Trophoblast cell (in vitro differentiated cells and primary cell): ENCODE measurements around the gene EXOC4.

ENCODE experiments used
- DNase-seq, 2 donors: peaks; one replicate each; pipeline ENCODE4 v3.0.0-alpha.2; 2016
- H2AFZ ChIP-seq: 2 replicates; pipeline ENCODE4 v1.6.1; 2013; ENCODE audit warnings: low read length, moderate library complexity, mild to moderate bottlenecking; ENCODE audit not compliant: insufficient read depth, poor library complexity
- H2AK5ac ChIP-seq: 2 replicates; pipeline ENCODE4 v1.6.1; 2013; ENCODE audit warnings: mild to moderate bottlenecking, low read length
- H2BK120ac ChIP-seq: 2 replicates; pipeline ENCODE4 v1.6.1; 2013; ENCODE audit warnings: low read length, mild to moderate bottlenecking, moderate library complexity; ENCODE audit not compliant: insufficient read depth, poor library complexity
- H2BK12ac ChIP-seq: 2 replicates; pipeline ENCODE4 v1.6.1; 2013; ENCODE audit warnings: mild to moderate bottlenecking, low read length, moderate library complexity
- H2BK5ac ChIP-seq: 2 replicates; pipeline ENCODE4 v1.6.1; 2013; ENCODE audit warnings: low read length, low read depth, moderate library complexity, mild to moderate bottlenecking; ENCODE audit not compliant: poor library complexity
- H3K14ac ChIP-seq: 2 replicates; pipeline ENCODE4 v1.6.1; 2013; ENCODE audit warnings: mild to moderate bottlenecking, low read length
- H3K18ac ChIP-seq: 2 replicates; pipeline ENCODE4 v1.6.1; 2013; ENCODE audit warnings: mild to moderate bottlenecking, low read length
- H3K23ac ChIP-seq: 2 replicates; pipeline ENCODE4 v1.6.1; 2013; ENCODE audit warnings: low read length
- H3K27ac ChIP-seq: 2 replicates; pipeline ENCODE4 v1.5.1; 2013; ENCODE audit warnings: low read depth, mild to moderate bottlenecking, inconsistent platforms, low read length, moderate library complexity
- H3K27me3 ChIP-seq: 2 replicates; pipeline ENCODE4 v1.6.1; 2013; ENCODE audit warnings: inconsistent platforms, mild to moderate bottlenecking, low read length, moderate library complexity; ENCODE audit not compliant: insufficient read depth
- H3K36me3 ChIP-seq, 2 experiments: 1 replicate in 1 of 2; 2 replicates in 1 of 2; pipeline ENCODE4 v1.6.1; 2013; ENCODE audit warnings: low read length in 2 of 2, mild to moderate bottlenecking in 2 of 2, moderate library complexity in 1 of 2; ENCODE audit not compliant: insufficient read depth in 2 of 2, control insufficient read depth in 1 of 2
- H3K4ac ChIP-seq: 2 replicates; pipeline ENCODE4 v1.6.1; 2013; ENCODE audit warnings: low read depth, mild to moderate bottlenecking, low read length, moderate library complexity
- H3K4me1 ChIP-seq, 2 experiments: 1 replicate in 1 of 2; 2 replicates in 1 of 2; pipeline ENCODE4 v1.6.1; 2013; ENCODE audit warnings: low read length in 2 of 2, mild to moderate bottlenecking in 2 of 2, moderate library complexity in 1 of 2; ENCODE audit not compliant: insufficient read depth in 2 of 2, control insufficient read depth in 1 of 2
- H3K4me2 ChIP-seq: 2 replicates; pipeline ENCODE4 v1.6.1; 2013; ENCODE audit warnings: inconsistent platforms, mild to moderate bottlenecking, low read length, moderate library complexity
- H3K4me3 ChIP-seq: 2 replicates; pipeline ENCODE4 v1.5.1; 2013; ENCODE audit warnings: mild to moderate bottlenecking, low read depth, low read length, inconsistent platforms
- H3K79me1 ChIP-seq: one replicate; pipeline ENCODE4 v1.6.1; 2013; ENCODE audit warnings: low read length
- H3K79me2 ChIP-seq: 2 replicates; pipeline ENCODE4 v1.6.1; 2013; ENCODE audit warnings: low read length, mild to moderate bottlenecking; ENCODE audit not compliant: control insufficient read depth, insufficient read depth, poor library complexity
- H3K9ac ChIP-seq: 2 replicates; pipeline ENCODE4 v1.6.1; 2013; ENCODE audit warnings: mild to moderate bottlenecking, low read length
- H3K9me3 ChIP-seq: 2 replicates; pipeline ENCODE4 v1.6.1; 2013; ENCODE audit warnings: low read depth, mild to moderate bottlenecking, control low read depth, inconsistent platforms, low read length; ENCODE audit not compliant: insufficient read depth
- H4K12ac ChIP-seq: 2 replicates; pipeline ENCODE4 v1.6.1; 2013; ENCODE audit warnings: low read depth, mild to moderate bottlenecking, low read length, moderate library complexity
- H4K8ac ChIP-seq: 2 replicates; pipeline ENCODE4 v1.6.1; 2013; ENCODE audit warnings: low read depth, mild to moderate bottlenecking, low read length, moderate library complexity
- H4K91ac ChIP-seq: one replicate; pipeline ENCODE4 v1.6.1; 2013; ENCODE audit warnings: low read depth, mild to moderate bottlenecking, low read length, moderate library complexity
- WGBS: extraction: QIAGEN DNeasy Blood & Tissue Kit; methylation state at CpG from one replicate; pipeline ENCODE4 v1.1.7; 2013; ENCODE audit warnings: missing lambda C conversion rate; ENCODE audit not compliant: insufficient read length, insufficient coverage; ENCODE audit errors: extremely low coverage; 5-methylcytosine and 5-hydroxymethylcytosine counted together

The EXOC4 gene

DNA sequence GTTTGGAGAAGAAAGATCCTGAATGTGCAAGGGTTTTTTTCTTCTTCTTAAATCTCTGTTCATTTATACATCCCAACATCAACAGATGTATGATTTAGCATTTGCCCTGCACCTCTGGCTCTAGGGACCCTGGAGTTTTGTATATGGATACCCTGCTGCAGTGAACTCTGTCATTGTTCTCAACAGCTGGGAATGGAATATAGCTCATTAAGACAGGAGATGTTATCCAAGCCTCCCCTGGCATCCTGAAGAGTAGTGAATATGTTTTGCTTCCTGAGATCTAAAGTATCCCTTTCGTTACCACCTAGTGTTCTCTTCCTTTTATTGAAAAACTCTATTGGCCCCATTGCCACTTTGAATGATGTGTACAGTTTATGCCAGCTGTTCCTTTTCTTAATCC is 275.9 kb downstream of the EXOC4 start:
- Histone ChIP-seq H3K27ac (no peak overlapping the region), H4K91ac (no peak overlapping the region), H3K4me1 (no peaks in the 10 kb centered on the region), H2BK5ac (no peak overlapping the region), H4K12ac (no peak overlapping the region), H2BK12ac (no peak overlapping the region), H2AK5ac (no peak overlapping the region), H3K18ac (no peak overlapping the region), H3K4me3 (no peak overlapping the region), H3K4me2 (no peak overlapping the region), H3K79me2 (no peaks in the 10 kb centered on the region), H3K4ac (no peak overlapping the region), H4K8ac (no peak overlapping the region), H3K36me3 (no peaks in the 10 kb centered on the region), H3K9me3 (no peaks in the 10 kb centered on the region), H2AFZ (no peak overlapping the region), H2BK120ac (no peak overlapping the region), H3K9ac (no peak overlapping the region), H3K14ac (no peak overlapping the region), H3K27me3 (no peaks in the 10 kb centered on the region), H3K23ac (no peak overlapping the region), H3K79me1 (no peaks in the 10 kb centered on the region)
- WGBS: no CpG with 5 or more reads among the region's 1 CpG
- no peak for DNase-seq

DNA sequence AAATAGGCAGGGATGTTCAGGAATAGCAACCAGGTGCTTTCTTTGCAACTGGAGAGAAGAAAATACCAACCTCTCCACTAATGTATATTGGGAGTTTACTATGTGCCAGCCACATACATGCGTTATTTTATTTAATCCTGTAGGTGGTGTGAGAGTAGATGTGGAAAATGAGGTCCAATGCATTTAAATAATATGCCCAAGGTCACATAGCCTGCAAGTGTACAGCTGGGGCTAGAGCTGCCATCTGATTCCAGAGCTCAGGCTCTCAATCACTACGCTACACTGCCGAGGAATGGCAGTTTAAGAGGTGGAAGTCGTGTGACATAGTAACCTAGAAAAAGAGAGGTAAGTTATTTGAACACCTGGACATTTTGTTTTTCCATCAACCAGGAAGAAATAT is 277.0 kb downstream of the EXOC4 start:
- Histone ChIP-seq H4K91ac (no peak overlapping the region), H3K14ac (no peak overlapping the region)
- no CpG with 5 or more reads among the region's 4 CpGs for WGBS

DNA sequence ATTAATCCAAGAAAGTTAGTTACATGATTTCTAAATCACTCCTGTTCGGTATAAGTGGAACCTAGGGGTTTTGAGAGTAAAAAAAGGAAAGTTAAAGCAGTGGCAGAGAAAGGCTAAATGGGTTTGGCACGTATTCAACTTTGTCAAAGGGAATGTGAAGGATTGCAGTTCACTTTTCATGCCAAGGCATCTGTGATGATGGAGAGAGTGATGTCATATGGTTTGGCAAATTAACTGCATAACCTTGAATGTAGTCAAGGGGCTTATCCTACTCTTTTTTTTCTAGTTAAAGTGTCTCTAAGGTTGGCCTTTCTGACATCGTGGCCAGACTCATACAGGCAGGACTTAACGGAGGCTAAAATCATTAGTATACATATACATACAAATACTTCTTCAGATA is 277.8 kb downstream of the EXOC4 start:
- no peaks in the 10 kb centered on the region for H3K36me3 ChIP-seq
- no CpG with 5 or more reads among the region's 4 CpGs for WGBS

More for the DNA sequence above, 277.0 kb downstream of the EXOC4 start:
- Histone ChIP-seq H3K27ac (no peak overlapping the region), H2BK5ac (no peak overlapping the region), H3K27me3 (no peaks in the 10 kb centered on the region), H4K8ac (no peak overlapping the region), H2BK12ac (no peak overlapping the region), H3K9ac (no peak overlapping the region), H3K23ac (no peak overlapping the region), H3K4me3 (no peak overlapping the region), H3K9me3 (no peaks in the 10 kb centered on the region), H2BK120ac (no peak overlapping the region), H3K79me2 (no peaks in the 10 kb centered on the region), H2AFZ (no peak overlapping the region), H4K12ac (no peak overlapping the region), H3K18ac (no peak overlapping the region), H3K79me1 (no peaks in the 10 kb centered on the region), H3K36me3 (no peaks in the 10 kb centered on the region), H3K4me2 (no peak overlapping the region), H3K4ac (no peak overlapping the region), H2AK5ac (no peak overlapping the region), H3K4me1 (no peaks in the 10 kb centered on the region)
- no peak for DNase-seq

DNA sequence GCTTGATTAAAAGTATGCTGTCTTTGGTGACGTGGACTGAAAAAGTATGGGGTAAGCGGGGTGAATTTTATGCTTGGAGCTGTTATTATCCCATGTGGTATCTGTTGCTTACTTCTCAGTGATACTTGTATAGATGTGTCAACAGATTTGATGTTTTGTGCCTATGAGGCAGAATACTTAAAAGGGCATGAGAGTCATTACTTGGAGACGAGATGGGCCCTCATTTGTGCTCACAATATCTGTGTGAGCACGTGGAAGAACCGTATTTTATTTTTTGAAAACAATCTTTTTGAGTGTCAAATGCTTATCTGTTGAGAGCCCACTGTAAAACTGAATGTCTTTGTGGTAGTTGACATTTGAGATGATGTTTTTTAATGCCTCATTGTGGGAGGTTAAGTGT is 281.9 kb downstream of the EXOC4 start:
- Histone ChIP-seq H3K4me3 (no peak overlapping the region), H4K12ac (no peak overlapping the region), H3K36me3 (no peaks in the 10 kb centered on the region), H3K4ac (no peak overlapping the region), H3K27ac (no peak overlapping the region), H3K4me1 (no peaks in the 10 kb centered on the region), H2AFZ (no peak overlapping the region), H2BK120ac (no peak overlapping the region), H2BK5ac (no peak overlapping the region), H2BK12ac (no peak overlapping the region), H3K27me3 (no peaks in the 10 kb centered on the region), H3K23ac (no peak overlapping the region), H4K8ac (no peak overlapping the region), H2AK5ac (no peak overlapping the region), H3K18ac (no peak overlapping the region), H3K79me1 (no peaks in the 10 kb centered on the region), H4K91ac (no peak overlapping the region), H3K79me2 (no peaks in the 10 kb centered on the region), H3K4me2 (no peak overlapping the region), H3K9ac (no peak overlapping the region), H3K14ac (no peak overlapping the region), H3K9me3 (no peaks in the 10 kb centered on the region)
- DNase-seq: no peak
- no CpG with 5 or more reads among the region's 5 CpGs for WGBS

More for the DNA sequence above, 277.8 kb downstream of the EXOC4 start:
- Histone ChIP-seq H3K9me3 (no peaks in the 10 kb centered on the region), H4K8ac (no peak overlapping the region), H3K27me3 (no peaks in the 10 kb centered on the region), H3K23ac (no peak overlapping the region), H2AK5ac (no peak overlapping the region), H4K12ac (no peak overlapping the region), H3K4me1 (no peaks in the 10 kb centered on the region), H3K14ac (no peak overlapping the region), H3K27ac (no peak overlapping the region), H3K4me3 (no peak overlapping the region), H3K9ac (no peak overlapping the region), H3K18ac (no peak overlapping the region), H3K4ac (no peak overlapping the region), H4K91ac (no peak overlapping the region), H2AFZ (no peak overlapping the region), H2BK12ac (no peak overlapping the region), H2BK120ac (no peak overlapping the region), H3K79me1 (no peaks in the 10 kb centered on the region), H3K79me2 (no peaks in the 10 kb centered on the region), H3K4me2 (no peak overlapping the region), H2BK5ac (no peak overlapping the region)
- no peak for DNase-seq
